ENCODE measurements around the gene NRXN3.

GRCh38 chr14:78975734-78976133 lies 805.6 kb downstream of the NRXN3 start:
- TF ChIP-seq CTCF (IDR thresholded peaks at IDR 0.05 in 4 of 5, conservative IDR thresholded peaks at IDR 0.05 in 1 of 5) (no peak), POLR2A (IDR thresholded peaks at IDR 0.05) (no peak)
